KG1 (cell line): ENCODE results near the gene GALNT18.

Experiments used
- DNase-seq: peaks from one replicate; lab custom pipeline; 2025; lab: John Stamatoyannopoulos, UW

Gene GALNT18

DNA sequence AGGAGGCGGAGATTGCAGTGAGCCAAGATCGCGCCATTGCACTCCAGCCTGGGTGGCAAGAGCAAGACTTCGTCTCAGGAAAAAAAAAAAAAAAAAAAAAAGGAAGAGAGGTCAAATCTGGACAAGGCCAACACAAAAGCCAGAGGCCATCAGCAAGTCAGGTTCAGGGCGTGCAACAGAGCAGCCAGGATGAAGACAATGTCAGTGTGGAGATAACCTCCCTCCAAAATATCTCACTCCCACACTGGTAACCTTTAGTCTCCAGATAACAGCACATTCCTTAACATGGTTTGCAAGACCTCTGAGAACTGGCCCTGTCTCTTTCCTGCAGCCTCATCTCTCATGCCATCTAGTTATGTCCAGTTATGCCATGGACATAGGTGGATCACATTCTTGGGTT is 273.5 kb downstream of the GALNT18 start:
- DNase-seq, result no peak

DNA sequence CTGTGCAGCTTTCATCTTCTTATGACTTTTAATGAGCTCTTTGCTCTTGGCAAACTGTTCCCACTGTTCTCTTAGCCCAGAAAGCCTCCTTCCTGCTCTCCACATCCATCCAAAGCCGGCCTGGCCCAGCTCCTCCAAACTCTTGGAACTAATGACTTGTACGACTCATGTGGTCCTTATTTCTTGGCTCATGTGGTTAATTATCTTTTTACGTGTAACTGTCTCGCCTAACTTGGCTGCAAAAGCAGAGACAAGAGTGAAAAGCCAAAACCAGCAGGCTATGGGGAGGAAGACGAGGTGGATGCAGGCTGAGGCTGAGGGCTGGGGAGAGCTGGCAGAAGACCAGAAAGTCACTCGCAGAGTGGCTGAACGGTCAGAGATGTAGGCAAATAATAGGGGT is 274.2 kb downstream of the GALNT18 start:
- no peak for DNase-seq

DNA sequence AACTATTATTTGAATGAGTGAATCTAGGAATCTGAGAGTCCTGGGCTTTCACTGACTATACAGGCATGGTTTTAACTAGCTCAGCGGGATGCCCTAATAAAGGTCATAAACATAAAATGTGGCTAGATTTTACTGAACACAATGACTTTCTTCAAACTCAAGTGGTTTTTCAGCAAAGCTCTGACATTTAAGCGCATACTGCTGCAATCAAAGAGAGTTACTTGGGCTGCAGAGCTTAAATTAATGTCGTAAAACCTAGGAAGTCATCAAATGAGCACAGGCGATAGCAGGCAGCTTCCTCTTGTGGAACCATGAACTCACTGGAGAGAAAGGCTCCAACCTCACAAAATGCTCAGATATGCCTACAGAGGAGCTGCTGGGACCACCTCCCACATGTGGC is 275.5 kb downstream of the GALNT18 start:
- DNase-seq, result no peak

DNA sequence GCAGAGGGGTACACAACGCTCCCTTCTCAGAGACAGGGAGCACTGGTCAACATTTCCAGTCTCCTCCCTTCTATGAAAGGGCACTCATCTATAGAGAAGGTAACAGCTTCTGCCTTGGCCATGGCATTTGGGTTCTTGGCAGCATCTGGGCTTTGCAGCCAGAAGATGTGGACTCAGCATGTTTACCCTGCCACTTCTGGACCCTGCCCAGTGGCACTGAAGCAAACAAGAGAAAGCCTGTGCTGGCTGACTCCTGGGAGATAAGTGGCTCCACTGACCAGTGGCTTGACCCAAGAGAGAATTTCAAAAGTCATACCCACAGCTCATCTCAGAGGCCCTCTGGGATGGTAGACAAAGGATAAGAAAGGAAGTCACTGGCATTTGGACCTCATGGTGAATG is 276.7 kb downstream of the GALNT18 start:
- DNase-seq, result no peak

DNA sequence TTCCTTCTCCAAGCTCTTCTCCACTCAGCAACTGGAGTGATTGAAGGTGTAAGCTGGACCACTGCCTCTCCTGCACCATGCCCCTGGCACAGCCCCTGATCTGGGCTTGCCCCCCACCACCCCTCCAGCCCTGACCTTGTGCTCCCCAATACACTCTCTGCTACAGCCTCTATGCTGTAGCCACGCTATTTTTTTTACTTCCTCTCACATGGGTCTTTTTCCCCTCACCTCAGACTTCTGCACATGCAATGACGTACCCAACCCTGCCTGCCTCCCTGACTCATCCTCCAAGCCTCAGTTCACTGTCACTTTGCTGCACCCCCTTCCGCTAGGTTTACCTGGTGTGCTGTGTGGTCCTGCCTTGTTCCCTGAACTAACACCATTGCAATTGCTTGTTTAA is 277.8 kb downstream of the GALNT18 start:
- no peak for DNase-seq

DNA sequence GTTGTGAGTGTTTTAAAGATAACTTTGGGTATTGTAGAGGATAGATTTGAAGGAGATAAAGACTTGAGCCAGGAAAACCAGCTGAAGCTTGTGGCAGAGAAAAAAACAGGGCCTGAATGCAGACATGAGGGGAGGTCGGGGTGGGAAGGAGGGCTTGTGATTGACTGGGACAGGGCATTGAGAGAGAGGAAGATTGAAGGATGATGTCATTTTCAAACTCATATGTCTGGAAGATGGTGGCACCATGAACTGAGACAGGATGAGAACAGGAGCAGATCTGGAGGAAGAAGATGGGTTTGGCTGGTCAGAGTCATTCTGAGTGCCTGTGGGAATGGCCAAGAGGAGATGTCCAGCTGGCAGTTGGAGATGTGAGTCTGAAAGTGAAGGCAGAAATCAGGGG is 283.5 kb downstream of the GALNT18 start:
- DNase-seq, result no peak

DNA sequence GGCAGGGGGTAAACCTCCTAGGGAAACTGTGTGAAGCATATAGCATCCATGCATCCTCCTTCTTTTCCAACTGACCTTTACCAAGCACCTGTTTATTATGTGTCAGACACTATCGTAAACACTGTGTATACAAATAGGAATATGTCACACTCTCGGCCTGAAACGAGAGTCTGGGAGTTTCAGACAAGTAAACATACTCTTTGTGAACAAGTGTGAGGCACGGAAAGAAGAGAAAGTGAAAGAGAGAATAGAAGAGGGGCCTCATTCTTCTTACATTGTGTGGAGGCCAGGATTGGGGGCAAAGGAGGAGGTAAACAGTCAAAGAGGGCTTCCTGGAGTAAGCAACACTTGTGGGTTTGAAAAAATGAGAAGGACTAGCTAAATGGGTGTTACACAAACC is 285.1 kb downstream of the GALNT18 start:
- no peak for DNase-seq

DNA sequence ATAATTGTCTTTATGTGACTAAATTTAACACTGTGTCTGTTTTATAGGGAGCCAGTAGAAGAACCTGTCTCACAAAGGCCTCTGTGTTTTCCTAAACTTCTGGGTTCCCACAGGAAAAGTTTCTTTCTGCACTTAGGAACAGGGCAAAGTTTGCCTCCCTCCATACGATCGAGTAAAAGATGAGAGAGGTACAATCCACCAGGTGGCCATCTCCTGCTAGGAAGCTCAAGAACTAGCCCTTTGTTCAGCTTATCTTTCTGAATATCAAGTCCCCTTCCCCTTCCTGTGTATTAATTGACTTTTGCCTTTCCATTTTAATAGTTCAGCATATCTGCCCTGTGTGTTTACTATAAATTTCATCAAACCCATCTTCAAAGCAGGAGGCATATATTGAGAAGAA is 286.8 kb downstream of the GALNT18 start:
- DNase-seq, result no peak

DNA sequence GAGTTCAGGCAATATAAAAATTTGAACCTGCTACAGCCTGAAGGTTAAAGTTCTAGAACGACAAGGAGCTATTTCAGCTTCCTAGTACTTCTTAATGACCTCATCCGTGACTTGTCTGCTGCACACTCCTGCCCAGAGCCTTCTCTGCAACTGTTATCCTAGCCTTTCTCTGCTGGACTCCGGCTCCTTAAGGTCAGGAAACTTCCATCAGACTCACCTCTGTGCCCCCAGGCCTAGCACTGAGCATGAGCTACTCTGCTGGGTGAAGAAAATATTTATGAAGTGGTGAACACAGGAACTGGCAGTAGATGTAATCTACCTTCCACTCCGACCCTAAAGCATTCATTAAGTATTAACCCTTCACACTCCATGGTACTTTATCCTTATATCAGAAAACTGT is 287.2 kb downstream of the GALNT18 start:
- no peak for DNase-seq

DNA sequence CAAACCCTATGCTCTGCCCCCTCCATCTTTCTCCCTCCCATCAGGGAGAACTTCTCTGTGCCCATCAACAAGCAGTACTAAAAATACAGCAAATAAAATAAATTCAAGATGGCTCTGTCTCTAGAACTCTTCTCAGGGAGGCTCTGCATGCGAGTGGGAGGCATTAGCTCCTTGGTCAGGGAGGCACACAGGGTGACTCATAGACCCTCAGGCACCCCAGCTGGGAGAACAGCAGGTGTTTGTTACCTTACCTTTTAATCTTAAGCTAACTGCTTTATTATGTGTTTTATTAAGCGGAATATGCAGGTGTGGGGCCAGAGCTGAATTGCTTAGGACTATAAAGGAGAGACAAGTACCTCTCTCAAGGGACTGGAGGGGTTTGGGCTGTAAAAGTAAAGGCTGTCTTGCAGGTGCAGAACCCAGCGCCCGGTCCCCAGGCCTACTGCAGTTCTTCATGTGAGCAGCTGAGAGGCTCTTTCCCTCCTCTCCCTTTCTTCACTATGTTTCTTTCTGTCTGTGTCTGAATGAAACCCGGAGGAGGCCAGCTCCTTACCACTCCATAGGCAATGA is 289.6 kb downstream of the GALNT18 start:
- DNase-seq, result no peak

DNA sequence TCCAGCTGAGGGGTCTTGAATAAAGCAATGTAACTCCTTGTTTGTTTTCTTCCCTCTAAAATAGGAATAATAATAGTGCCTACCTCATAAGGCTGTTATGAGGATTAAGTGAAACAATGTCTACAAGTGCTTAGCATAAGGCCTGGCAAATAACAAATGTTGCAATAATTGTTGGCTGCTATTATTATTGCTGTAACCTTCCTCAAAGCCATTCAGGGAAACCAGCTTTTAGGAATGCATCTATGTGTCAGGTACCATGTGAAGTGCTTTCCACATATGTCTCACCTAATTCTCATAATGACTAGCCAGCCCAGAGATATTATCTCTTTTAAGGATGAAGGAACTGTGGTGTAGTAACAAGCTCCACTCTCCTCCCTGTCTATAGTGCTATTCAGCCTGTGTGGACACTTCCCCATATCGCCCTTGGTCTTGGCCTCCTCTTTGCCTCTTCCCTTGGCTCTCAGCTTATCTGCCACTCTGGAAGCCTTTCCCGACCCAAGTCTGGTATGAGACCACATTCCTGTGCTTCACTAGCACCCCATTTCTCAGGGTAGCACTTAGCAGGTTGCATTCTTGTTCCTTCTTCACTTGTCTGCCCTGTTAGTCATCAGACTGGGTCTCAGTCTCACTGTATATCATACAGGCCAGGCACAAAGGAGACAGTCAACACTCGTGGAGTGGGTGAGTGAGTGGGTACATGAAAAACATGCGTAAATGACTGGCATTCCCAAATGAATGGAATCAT is 292.6 kb downstream of the GALNT18 start:
- DNase-seq, result no peak

DNA sequence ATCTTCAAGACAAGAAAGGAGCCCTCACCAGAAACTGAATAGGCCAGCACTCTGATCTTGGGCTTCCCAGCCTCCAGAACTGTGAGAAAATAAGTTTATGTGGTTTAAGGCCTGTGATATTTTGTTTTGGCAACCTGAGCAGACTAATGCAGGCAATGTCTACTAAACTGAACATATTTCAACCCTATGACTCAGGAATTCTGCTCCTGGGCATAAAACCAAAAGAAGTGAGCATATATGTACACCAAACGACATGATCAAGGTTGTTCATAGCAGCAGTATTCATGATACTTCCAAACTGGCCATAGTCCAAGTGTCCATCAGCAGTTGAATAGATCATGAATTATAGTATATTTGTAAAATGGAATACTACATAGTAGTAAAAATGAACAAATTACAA is 297.7 kb downstream of the GALNT18 start:
- DNase-seq, result no peak

DNA sequence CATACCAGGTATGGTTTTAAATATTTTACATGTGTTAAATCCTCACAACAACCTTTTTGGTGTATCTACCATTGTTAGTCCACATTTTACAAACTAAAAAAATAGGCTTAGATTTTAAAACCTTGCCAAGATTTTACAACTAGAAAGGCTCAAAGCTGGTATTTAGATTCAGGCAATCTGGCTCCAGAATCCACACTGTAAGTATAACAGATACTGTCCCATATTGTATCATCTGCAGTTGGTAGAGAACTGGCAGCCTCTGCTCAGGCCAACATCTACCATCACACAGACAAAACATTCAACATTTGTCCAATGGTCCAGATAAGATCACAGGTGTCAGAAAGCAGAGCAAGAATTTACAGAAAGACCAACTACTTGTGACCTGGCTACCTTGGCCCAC is 299.7 kb downstream of the GALNT18 start:
- no peak for DNase-seq

DNA sequence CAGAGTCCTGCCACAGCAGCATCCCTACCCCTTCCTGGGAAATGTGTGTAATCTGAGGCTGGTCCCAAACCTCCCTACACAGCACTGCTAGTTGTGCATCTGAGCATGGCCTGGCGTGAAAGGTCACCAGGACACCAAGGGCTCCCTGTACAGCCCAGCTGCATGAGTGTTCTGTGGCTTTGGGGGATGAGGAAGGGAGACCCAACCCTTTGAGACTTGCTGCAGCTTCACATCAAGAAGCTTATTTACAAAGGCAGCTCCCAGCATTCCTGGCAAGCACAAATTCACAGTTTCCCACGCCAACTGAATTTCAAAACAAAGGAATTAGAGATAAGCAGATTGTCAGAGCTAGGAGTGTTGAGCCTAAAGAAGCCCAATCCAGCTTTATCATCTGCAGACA is 301.0 kb downstream of the GALNT18 start:
- no peak for DNase-seq

DNA sequence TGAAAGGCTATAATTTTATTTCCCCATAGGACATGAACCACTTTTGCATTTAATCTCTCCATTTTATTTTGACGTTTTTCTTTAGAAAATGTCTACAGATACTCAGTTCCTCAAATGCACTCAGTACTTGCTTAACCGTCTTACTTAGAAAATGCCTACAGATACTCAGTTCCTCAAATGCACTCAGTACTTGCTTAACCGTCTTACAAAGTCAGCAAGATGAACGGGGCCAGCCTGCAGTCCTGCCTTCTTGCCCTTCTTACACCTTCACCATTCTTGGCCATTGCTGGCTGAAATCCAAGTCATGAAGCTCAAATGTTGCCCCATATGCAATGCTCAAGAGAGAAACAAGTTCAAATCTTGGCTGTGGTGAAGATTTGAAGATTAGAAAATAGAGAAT is 302.8 kb downstream of the GALNT18 start:
- no peak for DNase-seq

DNA sequence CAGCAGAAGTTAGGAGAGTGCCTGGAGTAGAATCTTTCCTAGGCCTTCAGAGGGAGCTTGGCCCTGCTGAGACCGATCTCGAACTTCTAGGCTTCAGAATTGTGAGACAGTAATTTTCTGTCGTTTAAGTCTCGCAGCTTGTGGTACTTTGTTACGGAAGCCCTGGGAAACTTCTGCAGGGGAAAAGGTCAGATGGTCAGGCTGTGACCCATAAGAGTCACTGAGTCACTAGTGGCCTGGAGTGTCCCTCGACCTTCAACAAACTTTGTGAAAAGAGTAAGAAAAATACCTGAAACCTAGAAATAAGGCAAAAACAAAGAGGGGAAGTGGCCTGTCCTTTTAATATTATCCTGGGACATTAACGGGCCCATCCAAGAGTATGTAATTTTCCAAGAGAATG is 303.3 kb downstream of the GALNT18 start:
- DNase-seq, result no peak

DNA sequence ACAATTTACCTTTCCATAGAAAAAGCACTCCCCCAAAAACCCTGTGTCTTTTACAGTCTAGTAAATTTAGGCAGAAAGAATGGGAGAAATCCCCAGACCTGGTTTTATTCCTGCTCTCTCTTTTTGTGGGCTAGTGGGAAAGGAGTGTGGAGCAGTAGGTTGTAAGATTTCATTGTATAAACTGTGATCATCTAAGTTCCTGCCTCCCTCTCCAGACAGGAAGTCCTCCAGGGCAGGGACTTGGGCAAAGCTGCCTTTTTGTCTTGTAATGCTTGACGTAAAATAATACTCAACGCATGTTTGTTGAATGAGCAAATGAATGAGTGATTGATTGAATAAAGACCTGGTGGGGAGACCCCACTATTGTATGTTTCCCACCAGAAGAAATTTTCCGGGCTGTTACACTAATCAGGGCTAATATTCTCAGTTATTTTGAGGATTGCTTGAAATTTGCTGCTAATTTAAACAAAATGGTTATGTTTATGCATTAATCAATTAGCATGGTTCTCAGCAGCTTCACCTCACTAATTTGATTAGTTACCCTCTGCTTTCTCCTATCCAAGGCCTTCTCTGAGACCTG is 305.1 kb downstream of the GALNT18 start:
- DNase-seq, result no peak

DNA sequence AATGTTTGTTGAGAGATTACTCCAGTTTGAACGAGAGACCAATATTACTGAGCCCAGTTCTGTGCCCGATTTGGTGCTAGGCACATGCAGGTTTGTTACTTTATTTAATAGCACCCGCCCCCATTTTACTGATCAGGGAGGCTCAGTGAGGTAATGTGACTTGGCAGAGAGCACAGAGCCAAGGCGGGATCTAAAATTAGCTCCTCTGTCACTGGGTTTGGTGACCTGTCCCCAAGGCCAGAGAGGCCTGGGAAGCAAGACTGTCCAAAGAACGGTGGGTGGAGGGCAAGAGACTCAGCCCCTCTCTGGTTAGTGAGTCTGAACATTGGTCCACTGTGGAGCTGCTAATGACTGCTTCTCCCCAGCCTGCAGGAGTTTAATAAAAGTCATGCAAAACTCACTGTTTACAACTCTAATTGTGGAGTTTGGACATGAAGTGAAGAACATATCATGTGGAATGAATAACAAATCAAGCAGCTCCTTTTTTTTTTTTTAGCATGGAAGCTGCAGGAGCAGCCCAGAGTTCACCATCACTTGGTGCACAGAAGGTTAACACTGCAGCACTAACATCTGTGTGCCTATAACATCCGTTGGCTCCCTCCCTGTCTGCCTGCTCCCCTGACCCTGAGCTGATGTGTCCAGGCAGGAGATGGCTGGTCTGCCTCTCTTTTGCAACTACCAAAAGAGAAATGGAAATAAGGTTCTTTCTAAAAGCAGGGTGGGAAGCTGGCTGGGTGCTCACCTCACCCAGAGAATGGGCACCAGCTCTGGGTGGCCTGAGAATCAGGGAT is 307.7 kb downstream of the GALNT18 start:
- DNase-seq, result no peak

DNA sequence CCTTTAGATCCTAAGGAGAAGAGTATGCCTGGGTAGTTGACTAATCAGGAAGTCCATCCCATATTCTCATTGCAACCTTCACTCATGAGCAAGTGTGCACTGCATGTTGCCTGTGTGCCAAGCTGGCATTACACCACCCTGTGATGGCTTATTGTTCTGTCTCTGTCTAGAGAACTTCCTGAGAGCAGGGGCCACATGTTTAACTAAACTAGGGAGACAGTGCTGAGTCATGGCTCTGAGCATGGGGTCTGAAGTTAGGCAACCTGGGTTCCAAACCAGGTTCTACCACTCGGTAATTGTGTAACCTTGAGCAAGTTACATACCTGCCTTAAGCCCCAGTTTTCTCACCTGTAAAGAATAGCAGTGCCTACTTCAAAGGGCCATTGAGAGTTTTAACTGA is 308.4 kb downstream of the GALNT18 start:
- peak; percentile 26 for DNase-seq

DNA sequence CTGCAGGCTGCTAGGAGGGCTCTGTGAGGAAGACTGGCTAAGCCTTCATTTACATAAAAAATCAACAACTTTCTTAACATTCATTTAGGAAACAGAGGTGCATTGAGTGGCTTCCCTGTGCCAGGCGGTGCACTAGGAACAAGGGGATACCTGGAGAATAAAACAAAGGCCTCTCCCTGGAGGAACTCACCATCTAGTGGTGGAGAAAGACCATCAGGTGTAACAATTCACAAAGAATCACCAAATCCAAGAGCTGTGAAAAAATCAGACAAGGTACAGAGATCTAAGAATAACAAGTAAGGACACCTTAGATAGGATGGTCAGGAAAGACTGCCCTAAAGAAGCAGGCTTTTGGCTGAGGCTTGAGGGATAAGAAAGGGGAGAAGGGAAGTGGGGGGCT is 309.1 kb downstream of the GALNT18 start:
- no peak for DNase-seq

DNA sequence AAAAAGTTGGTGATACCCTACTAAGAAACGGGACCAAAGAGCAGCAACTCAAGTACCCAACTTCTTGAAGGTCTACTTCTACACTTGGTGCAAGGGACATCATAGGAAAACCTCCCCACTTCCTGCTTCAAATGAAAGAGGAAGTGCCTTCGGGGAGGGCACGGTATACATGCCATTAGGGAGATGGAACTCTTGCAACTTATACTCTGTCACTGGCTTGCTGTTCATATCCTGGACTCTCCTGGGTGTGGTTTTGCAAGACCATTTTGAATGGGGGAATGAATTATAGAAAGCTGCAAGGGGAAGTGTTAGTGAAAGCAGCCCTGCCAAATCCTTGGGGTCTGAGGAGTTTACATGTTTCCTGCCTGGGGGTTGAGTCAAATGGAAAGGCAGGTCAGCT is 310.6 kb downstream of the GALNT18 start:
- DNase-seq, result peak; percentile 69

DNA sequence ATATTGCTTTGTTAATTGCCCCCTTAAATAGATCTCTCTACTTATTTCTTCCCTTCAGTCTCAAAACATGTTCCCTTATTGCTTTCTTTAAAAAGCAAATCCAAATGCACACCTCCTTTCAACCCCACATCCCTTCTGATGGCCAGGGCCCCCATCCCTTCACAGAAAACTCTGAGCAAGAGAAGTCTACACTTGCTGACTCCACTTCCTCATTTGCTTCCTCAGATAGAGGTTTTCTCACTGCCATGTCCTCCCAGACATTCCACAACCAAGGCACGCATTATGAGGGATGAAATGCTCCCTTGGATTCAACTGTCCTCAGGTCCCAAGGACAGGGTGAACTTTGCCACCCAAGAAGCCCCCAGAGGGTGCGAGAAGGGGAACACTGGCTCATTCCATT is 311.9 kb downstream of the GALNT18 start:
- no peak for DNase-seq

DNA sequence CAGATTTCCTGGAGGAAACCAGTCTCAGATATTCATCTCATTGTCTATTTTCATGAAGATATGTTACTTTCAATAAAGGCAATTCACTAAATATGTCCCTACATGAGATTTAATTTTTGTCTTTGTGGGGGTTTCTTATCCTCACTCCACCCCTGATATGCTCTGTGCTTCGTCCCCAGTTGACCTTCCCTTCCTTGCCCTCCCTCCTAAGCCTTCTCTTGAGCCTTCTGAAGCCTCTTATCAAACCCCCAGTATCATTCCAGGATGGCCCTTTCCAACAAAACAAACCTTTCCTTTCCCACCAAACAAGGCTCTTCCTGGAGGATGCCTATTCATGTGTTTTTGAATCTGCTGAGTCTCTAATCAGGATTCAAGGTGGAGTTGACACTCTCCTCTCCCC is 313.6 kb downstream of the GALNT18 start:
- no peak for DNase-seq
